Tibial artery (tissue), 4 donors: ENCODE measurements around the gene FBLIM1.

ENCODE experiments used
- DNase-seq, 2 donors: peaks; one replicate each; pipeline ENCODE4 v3.0.0-alpha.2; 2019
- H3K27ac ChIP-seq, 2 donors: fragments of 200-600 bp; sonication (generic) in 1 of 2; 1 replicate in 1 of 2; 2 replicates in 1 of 2; pipeline ENCODE4 v1.5.1; 2018 to 2019; ENCODE audit warnings: mild to moderate bottlenecking in 1 of 2
- H3K27me3 ChIP-seq, 2 donors: fragments of 200-600 bp; sonication (generic) in 1 of 2; one replicate each; pipeline versions ENCODE4 v1.5.1 to v1.6.0; 2016 to 2019
- H3K36me3 ChIP-seq, 3 donors: fragments of 200-600 bp; sonication (generic) in 2 of 3; one replicate each; pipeline ENCODE4 v1.5.1; 2016 to 2019; ENCODE audit warnings: mild to moderate bottlenecking in 2 of 3
- H3K4me1 ChIP-seq, 4 donors: fragments of 200-600 bp; sonication (generic) in 2 of 4; 1 replicate in 3 of 4; 2 replicates in 1 of 4; pipeline ENCODE4 v1.5.1; 2016 to 2019
- H3K4me3 ChIP-seq, 2 donors: fragments of 200-600 bp; sonication (generic) in 1 of 2; 1 replicate in 1 of 2; 2 replicates in 1 of 2; pipeline ENCODE4 v1.5.1; 2018 to 2019; ENCODE audit warnings: mild to moderate bottlenecking in 2 of 2
- H3K9me3 ChIP-seq, 3 donors: fragments of 200-600 bp; sonication (generic) in 1 of 3; one replicate each; pipeline ENCODE4 v1.5.1; 2016 to 2019
- CTCF ChIP-seq, 2 experiments: fragments of 200-600 bp in 1 of 2; fragments of 450-650 bp in 1 of 2; IDR thresholded peaks; one replicate each; pipeline ENCODE4 v1.5.1; 2017 to 2019; ENCODE audit warnings: antibody characterized with exemption in 2 of 2, mild to moderate bottlenecking in 1 of 2, moderate library complexity in 1 of 2
- intact Hi-C: fragments of 100-400 bp; cut with DNase I; formaldehyde crosslinking; loops from one replicate; pipeline ENCODE4 v1.15.0; 2023; ENCODE audit warnings: low total_unique reads

Gene FBLIM1

GRCh38 chr1:15735304-15736037 is 23.1 kb upstream of the FBLIM1 start:
- intact Hi-C loops = no loop called here
- Histone ChIP-seq H3K9me3 (no peaks in the 10 kb centered on the region), H3K27ac (peak overlapping the region; percentile 28 to 68), H3K4me1 (peaks cover 0 to 38% (median 19%) of the 10 kb centered on the region in 4 donors), H3K4me3 (no peak overlapping the region), H3K27me3 (no peaks in the 10 kb centered on the region), H3K36me3 (peaks cover 39 to 52% (median 51%) of the 10 kb centered on the region in 3 donors)
- DNase-seq = peak in 1 of 2 donors; percentile 66
- TF ChIP-seq CTCF (IDR thresholded peaks at IDR 0.05) = no peak

GRCh38 chr1:15736038-15736891 is 22.3 kb upstream of the FBLIM1 start, which contains the start of gene SLC25A34:
Gene SLC25A34 (plus strand): TSS chr1:15736258. CDS start chr1:15736486, 228 bp downstream.
- Histone ChIP-seq H3K36me3 (peaks cover 31 to 44% (median 43%) of the 10 kb centered on the region in 3 donors), H3K4me3 (no peak within 1 kb of the TSS), H3K4me1 (peaks cover 0 to 42% (median 24%) of the 10 kb centered on the region in 4 donors), H3K27ac (peak within 1 kb of the TSS; percentile 28 to 68), H3K27me3 (no peaks in the 10 kb centered on the region), H3K9me3 (no peaks in the 10 kb centered on the region)
- peak in 1 of 2 experiments; percentile 22 for TF ChIP-seq CTCF (IDR thresholded peaks at IDR 0.05)
- intact Hi-C loops = no loop called here
- DNase-seq = peak in 1 of 2 donors; percentile 72

- Histone ChIP-seq H3K27me3 (no peaks in the 10 kb centered on the region), H3K9me3 (no peaks in the 10 kb centered on the region), H3K4me3 (no peak overlapping the region), H3K27ac (peak overlapping the region; percentile 28 to 68), H3K36me3 (peaks cover 25 to 38% (median 37%) of the 10 kb centered on the region in 3 donors), H3K4me1 (peaks cover 0 to 48% (median 28%) of the 10 kb centered on the region in 4 donors)
- TF ChIP-seq CTCF (IDR thresholded peaks at IDR 0.05) = no peak
- intact Hi-C loops = no loop called here
- DNase-seq = no peak
These were observed 21.7 kb upstream of the FBLIM1 start for GRCh38 chr1:15736892-15737261.

- intact Hi-C loops = no loop called here
These were observed 21.0 kb upstream of the FBLIM1 start for GRCh38 chr1:15737324-15738319.

More at GRCh38 chr1:15737324-15738319, 21.0 kb upstream of the FBLIM1 start:
- Histone ChIP-seq H3K4me1 (peaks cover 0 to 55% (median 34%) of the 10 kb centered on the region in 4 donors), H3K27me3 (no peaks in the 10 kb centered on the region), H3K9me3 (no peaks in the 10 kb centered on the region), H3K27ac (peak overlapping the region; percentile 31 to 68), H3K36me3 (peaks cover 18 to 30% (median 30%) of the 10 kb centered on the region in 3 donors), H3K4me3 (no peak overlapping the region)
- TF ChIP-seq CTCF (IDR thresholded peaks at IDR 0.05) = no peak
- peak in 1 of 2 donors; percentile 65 for DNase-seq
